ENCODE data around the gene CACNA1C.

The CACNA1C gene

DNA sequence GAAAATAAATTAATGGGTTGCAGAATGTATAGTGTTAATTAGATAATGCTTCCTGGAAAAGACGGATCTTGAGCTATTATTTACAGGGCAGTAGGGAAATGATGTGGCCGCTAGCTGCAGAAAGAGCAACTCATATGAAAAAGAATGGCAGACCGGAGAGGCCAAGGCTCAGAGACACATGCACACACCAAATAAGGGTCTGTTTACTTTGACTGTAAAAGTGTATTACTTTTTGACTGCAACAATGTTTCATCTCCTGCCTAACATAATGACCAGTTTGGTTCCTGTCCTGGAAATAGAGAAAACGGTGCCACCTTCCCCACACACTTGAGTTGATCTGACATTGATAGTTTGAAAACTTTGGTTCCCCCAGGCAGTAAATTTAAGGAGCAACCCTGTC lies 290.9 kb downstream of the CACNA1C start:
- no peak for DNase-seq (ENCODE audit: low read depth)

DNA sequence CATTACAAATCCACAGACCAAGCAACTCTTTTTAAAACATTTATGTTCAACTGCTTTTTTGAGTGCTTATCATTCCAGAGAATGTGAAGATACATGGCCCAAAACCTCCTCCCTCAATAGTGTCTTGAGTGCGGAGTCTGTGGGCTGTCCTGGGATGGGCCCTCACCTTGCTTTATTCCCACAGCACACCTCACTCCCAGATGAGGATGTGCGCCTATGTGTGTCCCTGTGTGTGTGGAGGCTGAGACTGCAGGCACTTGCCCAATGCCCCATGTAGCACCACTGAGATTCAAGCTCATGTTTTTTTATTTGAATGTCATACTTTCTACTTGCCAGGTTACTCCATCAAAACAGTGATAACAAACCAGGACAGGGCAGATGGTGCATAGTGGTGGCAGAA lies 291.7 kb downstream of the CACNA1C start:
- no peak for DNase-seq (ENCODE audit: low read depth)

DNA sequence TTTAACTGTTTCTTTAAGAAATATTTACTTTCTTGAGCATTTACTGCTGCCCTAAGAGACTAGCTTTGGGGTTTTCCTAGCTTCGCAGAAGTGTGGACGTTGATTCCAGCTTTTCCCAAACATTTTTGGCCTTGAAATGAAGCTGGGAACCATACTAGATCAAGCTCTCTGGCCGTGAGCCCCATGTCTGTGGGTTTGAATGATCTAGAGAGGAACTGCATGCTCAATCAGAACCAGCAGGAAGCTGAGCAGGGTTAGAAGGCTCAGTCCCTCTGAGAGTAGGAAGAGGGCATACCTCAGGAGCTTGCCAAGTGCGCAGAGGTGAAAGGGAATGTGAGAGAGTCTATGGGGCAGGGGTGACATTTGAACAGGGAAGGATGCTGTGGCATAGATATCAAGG lies 292.1 kb downstream of the CACNA1C start:
- no peak for DNase-seq (ENCODE audit: low read depth)

DNA sequence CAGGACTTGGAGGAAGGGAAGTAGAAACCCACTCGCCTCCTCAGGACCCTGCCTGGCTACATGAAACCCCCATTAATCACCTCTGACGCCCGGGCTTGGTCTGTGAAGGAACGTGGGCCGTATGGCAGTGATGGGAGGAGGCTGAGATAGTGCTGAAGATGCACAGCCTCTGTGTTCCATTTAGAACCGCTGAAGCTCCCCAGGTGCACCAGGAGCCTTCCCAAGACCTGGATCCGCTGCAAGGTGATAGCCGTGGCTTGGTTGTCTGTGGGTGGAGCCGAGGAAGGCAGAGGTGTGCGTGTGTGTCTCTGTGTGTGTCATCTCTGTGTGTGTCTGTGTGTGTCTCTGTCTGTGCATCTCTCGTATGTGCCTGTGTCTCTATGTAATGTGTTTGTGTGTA lies 293.1 kb downstream of the CACNA1C start:
- DNase-seq (ENCODE audit: low read depth) = no peak

DNA sequence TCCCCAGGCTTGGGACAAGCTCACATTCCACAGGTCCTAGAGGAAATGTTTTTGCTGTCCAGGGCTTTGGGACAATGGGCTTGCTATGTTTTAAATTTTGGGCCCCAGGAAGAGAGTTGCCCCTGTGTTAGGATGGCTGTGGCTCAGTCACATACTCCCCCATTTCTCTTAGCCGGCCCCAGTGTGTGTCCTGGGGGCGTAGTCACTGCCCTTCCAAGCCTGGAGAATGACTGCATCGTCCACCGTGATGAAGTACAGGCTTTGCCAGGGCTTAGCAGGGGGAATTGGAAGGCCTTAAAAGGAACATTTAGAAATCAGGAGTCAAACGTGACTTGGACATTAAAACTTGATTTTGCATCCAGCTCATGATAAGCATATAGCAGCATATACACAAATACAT lies 293.6 kb downstream of the CACNA1C start:
- no peak for DNase-seq (ENCODE audit: low read depth)

DNA sequence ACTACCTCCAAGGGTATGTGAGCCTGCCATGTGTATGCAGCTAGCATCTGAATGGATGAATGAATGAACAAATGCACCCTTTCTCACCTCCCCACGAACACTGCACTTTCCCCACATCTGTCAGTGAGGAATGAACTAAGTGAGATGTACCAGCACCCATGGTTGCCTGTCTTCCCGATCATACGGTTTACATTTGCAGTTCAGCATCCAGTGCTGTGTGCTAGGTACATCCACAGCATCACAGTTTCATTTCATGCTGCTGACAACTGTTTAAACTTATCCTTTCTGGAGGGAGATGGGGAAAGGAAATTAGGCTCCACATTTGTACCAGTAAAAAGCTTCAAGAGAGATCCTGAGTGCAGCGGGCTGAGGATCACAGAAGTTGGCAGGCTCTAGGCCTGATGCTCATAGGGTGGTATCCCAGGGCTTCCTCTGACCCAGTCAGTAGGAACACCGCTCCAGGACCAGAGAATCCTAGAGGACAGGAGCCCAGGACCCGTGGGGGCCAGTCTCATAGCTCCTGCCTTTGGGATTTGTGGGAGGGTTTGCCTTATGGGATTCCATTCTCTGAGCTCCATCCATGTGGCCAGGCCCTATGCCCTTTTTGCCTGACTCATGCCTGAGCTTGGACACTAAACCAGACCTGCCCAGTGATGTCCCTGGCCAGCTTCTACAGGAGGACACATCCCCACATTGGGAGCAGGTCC lies 294.5 kb downstream of the CACNA1C start:
- no peak for DNase-seq (ENCODE audit: low read depth)

DNA sequence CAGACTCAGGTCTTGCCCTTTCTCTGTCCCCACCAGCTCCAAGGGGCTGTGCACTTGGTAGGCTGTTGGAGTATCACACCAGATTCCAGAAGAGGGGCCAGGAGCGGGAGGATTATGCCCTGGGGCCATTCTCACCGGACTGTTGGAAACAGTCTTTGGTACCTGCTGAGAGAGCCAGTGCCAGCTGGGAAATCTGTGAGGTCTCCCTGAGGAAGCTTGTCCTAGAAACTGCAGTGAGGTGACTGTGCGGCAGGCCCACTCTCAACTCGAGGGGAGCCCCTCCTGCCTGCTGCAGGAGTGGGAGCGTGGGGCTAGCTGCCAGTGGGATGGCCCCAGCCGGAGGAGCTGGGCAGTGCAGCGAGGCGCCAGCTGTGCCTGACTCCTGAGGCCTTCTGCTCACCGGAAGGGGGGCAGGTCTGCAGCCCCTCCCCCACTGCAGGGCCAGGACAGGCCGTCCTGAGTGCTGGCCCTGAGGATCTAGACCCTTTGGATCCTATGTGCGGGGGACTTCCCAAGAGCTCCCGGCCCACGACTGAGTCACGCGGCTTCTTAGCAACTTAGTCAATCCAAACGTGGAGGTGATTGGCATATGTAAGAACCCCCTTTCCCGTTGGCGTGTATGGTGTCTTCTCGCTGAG lies 295.2 kb downstream of the CACNA1C start:
- DNase-seq (ENCODE audit: low read depth) = no peak

DNA sequence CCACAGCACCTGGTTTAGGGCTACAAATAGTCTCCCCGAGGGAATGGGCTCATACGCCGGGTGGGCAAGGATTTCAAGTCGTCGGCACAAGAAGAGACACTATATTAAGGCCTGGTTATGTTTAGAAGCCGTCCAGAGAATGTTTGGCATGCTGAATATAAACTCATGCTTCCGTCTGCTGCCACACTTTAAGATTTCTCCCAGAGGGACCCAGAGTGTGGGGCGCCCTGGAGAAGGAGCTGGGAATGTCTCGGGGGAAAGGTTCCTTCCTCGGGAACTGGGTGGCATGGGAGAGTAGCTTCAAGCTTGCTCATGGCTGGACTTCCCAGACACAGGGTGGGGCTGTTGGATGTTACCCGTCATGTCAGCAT lies 295.7 kb downstream of the CACNA1C start:
- DNase-seq (ENCODE audit: low read depth) = no peak

DNA sequence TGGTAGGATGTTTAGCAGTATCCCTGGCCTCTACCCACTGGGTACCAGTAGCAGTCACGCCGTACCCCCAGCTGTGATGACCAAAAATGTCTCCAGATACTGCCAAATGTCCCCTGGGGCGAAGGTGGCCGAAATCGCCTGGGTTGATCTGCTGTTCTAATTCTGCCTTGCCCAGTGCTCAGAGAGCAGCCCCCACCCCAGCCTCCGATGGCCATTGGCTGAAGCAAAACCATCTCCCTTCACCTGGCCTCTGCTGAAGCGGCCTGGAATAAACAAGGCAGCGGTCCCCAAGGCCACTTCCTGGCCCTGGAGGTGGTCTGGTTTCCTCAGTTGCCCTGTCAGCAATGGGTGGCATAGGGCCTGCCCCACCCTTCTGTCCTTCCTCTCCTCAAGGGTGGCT lies 298.4 kb downstream of the CACNA1C start:
- no peak for DNase-seq (ENCODE audit: low read depth)

DNA sequence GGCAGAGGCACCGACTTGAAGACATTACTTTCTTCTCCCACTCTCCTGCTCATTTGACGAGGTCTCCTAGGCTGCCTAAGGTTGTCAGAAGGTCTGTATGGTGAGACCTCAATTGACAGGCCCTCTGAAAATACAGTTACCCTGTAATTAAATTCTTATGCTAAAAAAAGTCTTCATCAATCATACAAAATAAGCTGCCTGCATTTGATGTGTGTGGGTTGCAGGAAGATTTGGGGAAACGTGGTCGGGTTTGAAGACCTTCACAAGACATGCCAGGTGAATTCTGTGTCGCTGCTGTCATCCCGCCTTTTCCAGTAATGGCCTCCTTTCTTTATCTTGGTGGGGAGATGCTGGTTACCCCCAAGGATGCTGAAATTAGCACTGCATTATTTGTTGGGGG lies 299.4 kb downstream of the CACNA1C start:
- DNase-seq (ENCODE audit: low read depth) = no peak

DNA sequence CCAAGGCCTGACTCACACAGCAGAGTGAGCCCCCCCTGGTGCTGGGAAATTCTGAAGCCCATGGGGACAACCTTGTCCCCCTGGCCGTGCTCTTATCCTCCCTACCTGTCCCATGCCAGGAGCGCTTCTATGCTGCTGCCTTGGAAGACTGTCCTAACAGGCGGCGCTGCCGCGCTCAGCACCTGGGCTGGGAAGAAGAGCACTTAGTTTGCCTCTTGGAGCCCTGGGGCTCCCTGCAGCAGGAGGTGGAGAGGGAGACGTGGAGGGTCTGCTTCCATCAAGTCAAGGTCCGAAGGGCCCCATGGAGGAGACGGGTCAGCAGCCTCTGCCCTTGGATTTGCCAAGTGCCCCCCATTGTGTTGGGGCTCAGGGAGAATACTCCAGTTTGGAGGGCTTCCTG lies 300.5 kb downstream of the CACNA1C start:
- DNase-seq (ENCODE audit: low read depth) = no peak

DNA sequence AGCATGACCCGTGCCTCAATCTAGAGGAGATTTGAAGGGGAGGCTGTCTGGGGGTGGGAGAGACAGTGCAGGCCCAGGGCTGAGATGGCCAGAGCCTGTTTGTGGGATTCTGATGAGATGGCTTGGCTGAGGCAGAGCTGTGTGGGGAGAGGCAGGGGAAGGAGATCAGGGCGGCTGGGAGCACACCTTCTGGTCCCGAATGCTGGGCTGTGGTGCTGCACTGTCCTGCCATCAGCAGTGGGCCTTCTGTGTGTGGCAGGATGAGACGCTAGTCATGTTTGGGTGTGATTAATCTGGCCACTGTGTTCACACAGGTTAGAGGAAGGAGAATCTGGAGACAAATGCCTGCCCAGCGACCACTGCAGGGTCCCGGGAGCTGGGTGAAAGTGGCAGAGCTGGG lies 300.9 kb downstream of the CACNA1C start:
- DNase-seq (ENCODE audit: low read depth) = no peak

DNA sequence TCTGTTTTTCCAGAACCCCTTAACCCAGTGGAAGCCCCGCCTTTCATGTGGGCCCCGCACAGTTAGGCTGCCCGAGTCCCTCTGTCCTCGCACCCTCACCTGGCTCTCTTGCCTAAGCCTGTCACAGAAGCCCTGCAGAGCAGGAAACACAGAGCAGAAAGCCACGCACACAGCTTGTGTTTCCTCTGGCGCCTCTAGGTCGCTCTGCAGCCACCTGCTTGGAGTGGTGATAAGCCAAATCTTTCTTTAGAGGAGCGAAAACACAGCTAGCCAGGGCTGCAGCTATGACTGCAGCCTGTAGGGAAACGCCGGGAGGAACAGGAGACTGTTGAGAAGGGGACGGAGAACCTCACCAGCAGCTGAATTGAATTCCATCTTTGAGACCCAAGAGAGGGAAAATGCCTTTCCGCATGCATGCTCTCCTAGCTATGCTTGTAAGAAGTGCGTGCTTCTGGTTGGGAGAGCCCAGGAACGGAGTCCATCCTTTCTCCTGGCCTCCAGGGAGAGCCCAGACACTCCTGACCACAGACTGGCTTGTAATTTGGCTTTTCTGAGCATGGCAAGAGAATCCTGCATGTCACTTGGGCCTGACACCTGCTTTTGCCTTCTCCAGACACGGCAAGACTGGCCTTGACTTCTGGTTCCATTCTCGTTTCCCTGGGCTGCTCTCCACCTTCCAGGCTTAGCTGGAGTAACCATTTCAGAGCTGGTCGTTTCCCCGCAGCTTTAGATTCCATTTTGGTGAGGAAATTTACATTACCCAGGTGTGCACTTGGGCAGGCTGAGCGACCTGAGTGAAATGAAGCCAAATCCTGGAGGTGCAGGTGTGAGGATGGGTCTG lies 301.6 kb downstream of the CACNA1C start:
- no peak for DNase-seq (ENCODE audit: low read depth)

DNA sequence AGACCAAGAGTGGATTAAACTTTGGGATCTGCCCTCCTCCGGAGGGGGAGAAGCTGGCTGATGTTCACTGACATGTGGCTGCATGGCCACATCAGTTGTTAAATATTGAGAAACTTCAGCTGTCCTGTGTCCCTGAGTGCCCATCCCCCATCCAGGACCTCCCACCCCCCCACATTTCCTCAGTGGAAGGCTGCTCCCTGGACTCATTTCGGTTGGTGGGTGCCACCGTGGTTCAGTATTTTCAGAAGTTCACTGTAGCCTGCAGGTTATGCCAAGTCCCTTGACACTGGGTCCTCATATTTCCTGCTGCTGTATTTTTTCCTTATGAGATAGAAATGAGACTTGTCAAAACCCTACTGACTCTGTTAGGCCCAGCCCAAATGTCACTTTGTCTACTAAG lies 302.4 kb downstream of the CACNA1C start:
- no peak for DNase-seq (ENCODE audit: low read depth)

DNA sequence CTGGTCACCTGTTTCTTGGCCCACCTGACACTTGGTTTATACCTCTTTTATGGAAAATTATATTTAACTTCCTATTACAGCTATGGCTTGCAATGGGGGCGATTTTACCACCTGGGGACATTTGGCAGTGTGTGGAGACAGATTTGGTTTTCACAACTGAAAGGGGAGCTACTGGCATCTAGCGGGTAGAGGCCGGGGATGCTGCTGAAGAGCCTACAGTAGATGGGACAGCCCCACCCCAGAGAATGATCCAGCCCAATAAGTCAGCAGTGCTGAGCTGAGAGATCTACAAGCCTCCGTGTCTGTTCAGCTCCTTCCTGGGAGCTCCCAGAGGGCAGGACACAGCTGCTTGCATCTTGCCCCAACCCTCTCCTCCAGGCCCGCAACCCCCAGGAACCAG lies 302.8 kb downstream of the CACNA1C start:
- no peak for DNase-seq (ENCODE audit: low read depth)

DNA sequence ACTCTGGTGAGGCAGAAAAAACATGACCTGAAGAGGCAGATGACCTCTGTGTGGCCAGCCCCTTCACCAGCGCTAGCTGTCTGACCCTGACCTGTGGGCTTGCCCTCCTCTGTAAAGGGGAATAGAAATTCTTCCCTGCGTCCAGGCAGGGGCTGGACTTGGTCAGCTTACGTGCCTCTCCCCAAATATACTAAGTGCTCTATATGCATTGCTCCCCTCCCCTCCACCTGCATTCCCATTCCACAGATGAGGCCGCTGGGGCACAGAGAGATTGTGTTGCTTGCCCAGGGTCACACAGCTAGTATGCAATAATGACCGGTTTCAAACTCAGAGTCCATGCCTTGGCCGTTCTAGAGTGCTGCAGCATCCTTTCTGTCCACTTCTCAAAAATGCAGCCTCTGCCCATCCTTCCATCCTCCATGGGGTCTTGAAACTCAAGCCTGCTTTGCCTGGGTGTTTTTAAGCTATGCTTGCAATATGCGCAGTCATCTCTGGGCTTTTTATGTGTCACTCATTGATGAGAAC lies 303.9 kb downstream of the CACNA1C start:
- no peak for DNase-seq (ENCODE audit: low read depth)

DNA sequence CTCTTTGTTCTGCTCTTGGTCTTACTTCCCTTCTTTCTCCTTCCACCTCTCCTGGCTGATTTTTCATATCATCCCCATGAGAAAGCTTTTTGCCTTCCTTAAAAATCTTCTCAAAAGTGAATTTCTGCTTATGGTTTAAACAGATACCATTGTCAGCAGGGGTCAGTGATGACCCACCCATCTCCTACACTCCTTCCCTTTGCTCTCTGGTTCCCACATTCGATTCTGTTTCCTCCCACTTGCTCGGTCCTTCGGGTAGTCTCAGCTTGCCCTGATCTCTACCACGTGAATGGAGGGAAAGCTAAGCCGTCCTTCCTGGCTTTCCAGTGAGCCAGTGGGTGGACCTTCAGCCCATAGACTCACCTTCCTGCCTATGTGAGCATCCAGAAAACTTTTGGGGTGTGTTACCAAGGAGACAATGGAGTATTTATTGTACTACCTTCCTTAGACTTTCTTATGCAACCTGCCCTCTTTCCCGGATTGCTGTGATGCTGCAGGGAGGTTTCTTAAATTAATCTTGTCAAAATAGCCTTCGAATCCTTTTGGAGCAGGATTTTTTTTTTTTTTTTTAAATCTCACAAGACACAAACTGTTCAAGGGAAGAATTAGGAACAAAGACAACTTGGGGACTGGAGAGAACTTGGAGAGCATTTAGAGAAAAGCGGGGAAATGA lies 306.3 kb downstream of the CACNA1C start:
- no peak for DNase-seq (ENCODE audit: low read depth)

DNA sequence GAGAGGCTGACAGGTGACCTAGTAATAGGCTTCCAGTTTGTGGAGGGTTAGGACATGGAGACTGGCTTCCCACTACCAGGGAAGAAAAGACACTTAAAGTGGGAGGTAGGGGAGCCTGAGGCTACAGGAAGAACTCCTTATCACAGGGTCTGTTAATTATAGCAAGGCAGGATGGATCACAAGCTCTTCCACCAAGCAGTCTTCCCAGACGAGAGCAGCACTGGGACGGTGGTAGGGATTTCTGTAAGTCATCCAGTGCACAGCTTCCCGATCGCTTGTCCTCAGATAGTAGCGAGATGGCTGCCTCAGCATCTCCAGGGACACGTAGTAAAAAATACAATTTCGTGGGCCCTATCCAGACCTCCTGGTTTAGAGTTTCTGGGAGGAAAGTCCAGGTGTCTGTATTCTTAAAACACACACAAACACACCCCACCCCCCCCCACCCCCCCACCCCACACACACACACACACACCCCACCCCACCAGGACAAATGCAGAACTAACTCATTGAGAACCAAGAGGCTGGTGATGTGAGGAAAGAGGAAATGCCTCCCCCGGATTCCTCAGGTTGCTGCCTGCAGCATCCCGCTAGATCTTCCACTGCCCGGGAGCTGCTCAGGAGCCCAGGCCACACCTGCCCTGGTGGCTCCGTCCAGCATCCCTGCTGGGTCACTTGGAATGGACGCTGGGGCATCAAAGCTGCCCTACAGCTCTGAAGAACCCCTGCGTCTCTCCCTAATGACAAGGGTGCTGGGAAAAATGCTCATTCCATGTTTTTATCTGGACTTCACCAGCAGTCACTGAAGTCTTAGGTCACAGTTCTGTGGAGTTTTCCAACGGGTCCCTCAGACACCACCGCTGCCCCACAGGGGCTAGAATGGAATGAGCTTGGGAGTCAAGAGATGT lies 307.2 kb downstream of the CACNA1C start:
- no peak for DNase-seq (ENCODE audit: low read depth)

DNA sequence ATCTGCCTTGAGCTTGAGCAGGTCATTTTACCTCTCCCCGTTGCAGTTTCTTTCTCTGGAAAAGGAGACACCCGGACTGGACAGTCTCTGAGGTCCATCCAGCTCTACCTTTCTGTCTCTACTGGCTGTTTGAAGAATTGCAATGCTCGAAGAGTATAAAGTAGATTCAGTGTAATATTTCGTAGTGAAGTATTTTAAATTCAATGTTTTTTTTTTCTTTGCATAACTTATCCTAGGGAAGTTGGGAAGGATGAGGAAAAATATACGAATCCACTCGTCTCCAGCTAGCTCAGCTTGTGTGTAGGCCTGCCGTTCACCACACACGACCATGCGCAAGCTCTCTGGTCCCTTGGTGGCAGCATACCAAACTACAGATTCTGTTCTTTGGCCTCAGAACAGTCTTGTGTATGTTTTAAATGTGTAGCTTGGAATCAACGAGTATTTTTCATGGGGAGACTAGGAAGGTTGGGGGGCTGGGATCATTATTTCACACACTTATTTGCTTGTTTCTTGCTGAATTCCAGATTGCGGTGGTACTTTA lies 307.9 kb downstream of the CACNA1C start:
- DNase-seq (ENCODE audit: low read depth) = no peak

DNA sequence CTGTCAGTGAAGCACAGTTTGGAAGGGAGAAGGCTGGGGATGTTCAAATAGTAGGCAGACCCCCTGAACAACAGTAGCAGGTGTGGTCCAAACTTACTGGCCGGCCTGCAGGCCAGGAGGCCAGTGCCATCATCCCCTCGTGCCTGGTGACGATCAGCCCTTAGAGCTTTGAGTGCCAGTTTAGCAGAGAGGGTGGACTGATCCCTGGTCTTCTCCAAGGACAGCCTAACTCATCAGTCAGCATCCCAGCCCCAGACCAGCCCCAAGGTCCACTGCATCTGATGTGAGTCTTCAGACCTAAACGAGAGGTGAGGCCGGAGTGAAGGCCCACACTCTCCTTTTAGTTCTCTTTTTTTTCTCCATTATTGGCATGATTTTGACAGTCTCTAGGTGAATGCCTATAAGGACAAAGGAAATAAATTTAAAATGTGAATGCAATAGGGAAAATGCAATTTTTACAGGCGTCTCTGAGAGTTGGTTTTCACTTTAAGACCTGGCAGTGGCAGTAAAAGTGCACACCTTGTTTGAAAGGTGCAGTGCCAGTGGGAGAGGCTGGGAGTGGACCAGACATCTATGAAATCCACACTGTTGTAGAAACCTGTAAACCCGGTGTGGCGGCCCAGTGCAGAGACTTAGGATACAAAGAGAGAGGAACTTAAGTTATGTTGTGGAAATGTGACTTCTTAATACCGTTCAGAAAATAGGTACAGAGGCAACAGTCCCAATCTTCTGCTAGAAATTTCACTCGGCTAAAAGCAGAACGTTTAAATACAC lies 311.2 kb downstream of the CACNA1C start:
- no peak for DNase-seq (ENCODE audit: low read depth)

Data from activated T-cell treated with anti-CD3 and anti-CD28 coated beads for 48 hours (primary cell).